ENCODE results near the gene GP1BA. TPM values are rescaled to one million over a fixed set of nuclear protein-coding genes. Genes with fewer than 3 reads are reported as not detected.

GP1BA gene
- total and polyA plus RNA-seq, 10 of the 15 experiments (the other 5 are each of a cell fraction or from before 2014, with no cell fraction given), result 0.04 to 0.67 (median 0.28) TPM; not detected in 1

DNA sequence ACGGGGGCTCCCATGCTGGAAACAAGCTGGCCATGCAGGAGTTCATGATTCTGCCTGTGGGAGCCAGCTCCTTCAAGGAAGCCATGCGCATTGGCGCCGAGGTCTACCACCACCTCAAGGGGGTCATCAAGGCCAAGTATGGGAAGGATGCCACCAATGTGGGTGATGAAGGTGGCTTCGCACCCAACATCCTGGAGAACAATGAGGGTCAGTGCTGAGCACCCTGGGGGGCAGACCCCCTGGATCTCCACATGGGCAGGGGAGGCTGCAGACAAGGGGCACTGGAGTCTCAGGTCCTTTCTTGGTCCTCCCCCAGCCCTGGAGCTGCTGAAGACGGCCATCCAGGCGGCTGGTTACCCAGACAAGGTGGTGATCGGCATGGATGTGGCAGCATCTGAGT is 23.0 kb downstream of the GP1BA start:
- CTCF ChIA-PET, result interaction anchor here (1.3 to 3.8 kb wide), 3 partner anchors 12 to 46 kb away, joined by 3 to 21 read pairs (median 16); partner anchors contain the start of gene SPAG7
- H3K27ac ChIP-seq (ENCODE audit: control insufficient read depth, insufficient read depth), result no peak overlapping the region
- H3K27me3 ChIP-seq (replicated peaks in 1 of 2; ENCODE audit: control insufficient read depth in 2 of 2, insufficient read depth in 2 of 2, low read length in 1 of 2), result no peaks in the 10 kb centered on the region
- DNase-seq (ENCODE audit: low read depth, low spot score), result no peak
- no peaks in the 10 kb centered on the region for H4K20me1 ChIP-seq (ENCODE audit: control insufficient read depth, insufficient read depth)
- H3K4me1 ChIP-seq (ENCODE audit: control insufficient read depth, insufficient read depth, low read length), result peaks cover 17% of the 10 kb centered on the region
- no peak overlapping the region for H3K4me3 ChIP-seq
- no peak for ATAC-seq
- POLR2A ChIA-PET, result interaction anchor here (0.7 to 17.5 kb wide), 4 partner anchors 10 to 435 kb away, joined by 3 to 272 read pairs (median 6); partner anchors contain the start of gene SPAG7
- peaks cover 14% of the 10 kb centered on the region for H3K79me2 ChIP-seq (ENCODE audit: control insufficient read depth, insufficient read depth, low read length)
- peaks cover 4 to 6% of the 10 kb centered on the region in 2 experiments for H3K36me3 ChIP-seq (ENCODE audit: control insufficient read depth in 2 of 2, insufficient read depth in 2 of 2, low read length in 1 of 2)
- H2AFZ ChIP-seq (ENCODE audit: control insufficient read depth, low read depth, low read length), result no peak overlapping the region
- no peak for FAIRE-seq
- WGBS (ENCODE audit: insufficient coverage, insufficient replicate concordance, low lambda C conversion rate, missing lambda C conversion rate), result 97% methylated on average over 8 of the region's 8 CpGs
- SMC1A ChIA-PET (ENCODE audit: uncharacterized antibody, unreplicated experiment), result no interaction called here
- BruUV-seq (replicated peaks), result no TSS peak
- H3K4me2 ChIP-seq (ENCODE audit: control insufficient read depth, insufficient read depth), result no peak overlapping the region
- intact Hi-C loops (cut with micrococcal nuclease; ENCODE audit: unreplicated experiment), result no loop called here
- H3K9me3 ChIP-seq (replicated peaks; ENCODE audit: control insufficient read depth, insufficient read depth, low read length), result no peaks in the 10 kb centered on the region
- in situ Hi-C loops (cut with MboI), result no loop called here
- RAD21 ChIA-PET (ENCODE audit: unreplicated experiment), result no interaction called here
- no peak overlapping the region for H3K9ac ChIP-seq (ENCODE audit: control insufficient read depth, insufficient read depth, low read length)
- TF ChIP-seq RBBP5 (conservative IDR thresholded peaks at IDR 0.05), result no peak
- no peak for TF ChIP-seq NR2C1 (IDR thresholded peaks at IDR 0.05)

DNA sequence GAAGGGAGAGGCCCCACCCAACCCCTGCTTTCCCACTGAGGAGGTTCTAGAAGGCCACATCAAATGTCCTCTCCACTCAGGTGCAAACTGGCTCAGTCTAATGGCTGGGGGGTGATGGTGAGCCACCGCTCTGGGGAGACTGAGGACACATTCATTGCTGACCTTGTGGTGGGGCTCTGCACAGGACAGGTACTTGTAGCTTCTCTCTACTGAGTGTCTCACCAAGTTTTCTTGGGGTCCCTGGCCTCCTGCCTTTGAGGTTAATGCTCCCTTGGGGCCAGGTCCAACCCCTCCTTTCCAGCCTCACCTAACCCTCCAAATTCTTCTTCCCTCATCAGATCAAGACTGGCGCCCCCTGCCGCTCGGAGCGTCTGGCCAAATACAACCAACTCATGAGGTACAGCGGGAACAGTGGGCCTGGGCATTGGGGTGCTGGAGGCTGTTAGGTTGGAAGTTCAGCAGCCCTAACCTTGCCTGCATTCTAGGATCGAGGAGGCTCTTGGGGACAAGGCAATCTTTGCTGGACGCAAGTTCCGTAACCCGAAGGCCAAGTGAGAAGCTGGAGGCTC is 24.5 kb downstream of the GP1BA start:
- no peaks in the 10 kb centered on the region for H3K9me3 ChIP-seq (replicated peaks; ENCODE audit: control insufficient read depth, insufficient read depth, low read length)
- no peak overlapping the region for H3K9ac ChIP-seq (ENCODE audit: control insufficient read depth, insufficient read depth, low read length)
- ChIA-PET POLR2A (interaction anchor here (1.2 kb wide), 1 partner anchor 9 kb away, joined by 5 read pairs; no protein-coding TSS in a partner anchor), CTCF (interaction anchor here (1.1 to 3.8 kb wide), 6 partner anchors 9 to 90 kb away, joined by 3 to 21 read pairs (median 5); partner anchors contain the start of gene SPAG7), SMC1A (ENCODE audit: uncharacterized antibody, unreplicated experiment) (interaction anchor here (0.8 to 1.6 kb wide), 4 partner anchors 11 to 47 kb away, joined by 3 to 4 read pairs (median 4); partner anchors contain the start of genes RNF167 and SLC25A11), RAD21 (ENCODE audit: unreplicated experiment) (no interaction called here)
- H3K79me2 ChIP-seq (ENCODE audit: control insufficient read depth, insufficient read depth, low read length), result no peaks in the 10 kb centered on the region
- H3K4me1 ChIP-seq (ENCODE audit: control insufficient read depth, insufficient read depth, low read length), result peaks cover 3% of the 10 kb centered on the region
- no peak overlapping the region for H2AFZ ChIP-seq (ENCODE audit: control insufficient read depth, low read depth, low read length)
- ATAC-seq (peak; percentile 54; the same call in 2 of the 3 replicates), DNase-seq (ENCODE audit: low read depth, low spot score) (no peak), FAIRE-seq (no peak)
- H3K36me3 ChIP-seq (ENCODE audit: control insufficient read depth in 2 of 2, insufficient read depth in 2 of 2, low read length in 1 of 2), result peaks cover 4 to 8% of the 10 kb centered on the region in 2 experiments
- no peaks in the 10 kb centered on the region for H4K20me1 ChIP-seq (ENCODE audit: control insufficient read depth, insufficient read depth)
- no peak overlapping the region for H3K4me3 ChIP-seq
- H3K27me3 ChIP-seq (replicated peaks in 1 of 2; ENCODE audit: control insufficient read depth in 2 of 2, insufficient read depth in 2 of 2, low read length in 1 of 2), result no peaks in the 10 kb centered on the region
- TF ChIP-seq, protein P1, sequence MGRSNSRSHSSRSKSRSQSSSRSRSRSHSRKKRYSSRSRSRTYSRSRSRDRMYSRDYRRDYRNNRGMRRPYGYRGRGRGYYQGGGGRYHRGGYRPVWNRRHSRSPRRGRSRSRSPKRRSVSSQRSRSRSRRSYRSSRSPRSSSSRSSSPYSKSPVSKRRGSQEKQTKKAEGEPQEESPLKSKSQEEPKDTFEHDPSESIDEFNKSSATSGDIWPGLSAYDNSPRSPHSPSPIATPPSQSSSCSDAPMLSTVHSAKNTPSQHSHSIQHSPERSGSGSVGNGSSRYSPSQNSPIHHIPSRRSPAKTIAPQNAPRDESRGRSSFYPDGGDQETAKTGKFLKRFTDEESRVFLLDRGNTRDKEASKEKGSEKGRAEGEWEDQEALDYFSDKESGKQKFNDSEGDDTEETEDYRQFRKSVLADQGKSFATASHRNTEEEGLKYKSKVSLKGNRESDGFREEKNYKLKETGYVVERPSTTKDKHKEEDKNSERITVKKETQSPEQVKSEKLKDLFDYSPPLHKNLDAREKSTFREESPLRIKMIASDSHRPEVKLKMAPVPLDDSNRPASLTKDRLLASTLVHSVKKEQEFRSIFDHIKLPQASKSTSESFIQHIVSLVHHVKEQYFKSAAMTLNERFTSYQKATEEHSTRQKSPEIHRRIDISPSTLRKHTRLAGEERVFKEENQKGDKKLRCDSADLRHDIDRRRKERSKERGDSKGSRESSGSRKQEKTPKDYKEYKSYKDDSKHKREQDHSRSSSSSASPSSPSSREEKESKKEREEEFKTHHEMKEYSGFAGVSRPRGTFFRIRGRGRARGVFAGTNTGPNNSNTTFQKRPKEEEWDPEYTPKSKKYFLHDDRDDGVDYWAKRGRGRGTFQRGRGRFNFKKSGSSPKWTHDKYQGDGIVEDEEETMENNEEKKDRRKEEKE (IDR thresholded peaks at IDR 0.05), result no peak
- TF ChIP-seq SMC3 (IDR thresholded peaks at IDR 0.05; ENCODE audit: borderline replicate concordance, low read length), result peak; percentile 25; the same call in 1 of the 2 replicates
- no peak for TF ChIP-seq MEF2B (IDR thresholded peaks at IDR 0.05; ENCODE audit: partially characterized antibody, poor library complexity, severe bottlenecking)
- TF ChIP-seq, protein P2, sequence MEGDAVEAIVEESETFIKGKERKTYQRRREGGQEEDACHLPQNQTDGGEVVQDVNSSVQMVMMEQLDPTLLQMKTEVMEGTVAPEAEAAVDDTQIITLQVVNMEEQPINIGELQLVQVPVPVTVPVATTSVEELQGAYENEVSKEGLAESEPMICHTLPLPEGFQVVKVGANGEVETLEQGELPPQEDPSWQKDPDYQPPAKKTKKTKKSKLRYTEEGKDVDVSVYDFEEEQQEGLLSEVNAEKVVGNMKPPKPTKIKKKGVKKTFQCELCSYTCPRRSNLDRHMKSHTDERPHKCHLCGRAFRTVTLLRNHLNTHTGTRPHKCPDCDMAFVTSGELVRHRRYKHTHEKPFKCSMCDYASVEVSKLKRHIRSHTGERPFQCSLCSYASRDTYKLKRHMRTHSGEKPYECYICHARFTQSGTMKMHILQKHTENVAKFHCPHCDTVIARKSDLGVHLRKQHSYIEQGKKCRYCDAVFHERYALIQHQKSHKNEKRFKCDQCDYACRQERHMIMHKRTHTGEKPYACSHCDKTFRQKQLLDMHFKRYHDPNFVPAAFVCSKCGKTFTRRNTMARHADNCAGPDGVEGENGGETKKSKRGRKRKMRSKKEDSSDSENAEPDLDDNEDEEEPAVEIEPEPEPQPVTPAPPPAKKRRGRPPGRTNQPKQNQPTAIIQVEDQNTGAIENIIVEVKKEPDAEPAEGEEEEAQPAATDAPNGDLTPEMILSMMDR (IDR thresholded peaks at IDR 0.05 in 2 of 3, conservative IDR thresholded peaks at IDR 0.05 in 1 of 3; ENCODE audit: control insufficient read depth in 2 of 3, extremely low read depth in 1 of 3, insufficient read depth in 1 of 3, low read depth in 3 of 3, low read length in 3 of 3), result peak; percentile 33 to 54 (median 41)
- no peak for TF ChIP-seq IKZF1 (conservative IDR thresholded peaks at IDR 0.05)
- no peak for TF ChIP-seq NRF1 (conservative IDR thresholded peaks at IDR 0.05; ENCODE audit: low read depth, low read length)
- in situ Hi-C loops (cut with MboI), result no loop called here
- H3K4me2 ChIP-seq (ENCODE audit: control insufficient read depth, insufficient read depth), result no peak overlapping the region
- intact Hi-C loops (cut with micrococcal nuclease; ENCODE audit: unreplicated experiment), result no loop called here
- no TSS peak for BruUV-seq (replicated peaks)
- H3K27ac ChIP-seq (ENCODE audit: control insufficient read depth, insufficient read depth), result no peak overlapping the region
- 76% methylated on average over 10 of the region's 10 CpGs for WGBS (ENCODE audit: insufficient coverage, insufficient replicate concordance, low lambda C conversion rate, missing lambda C conversion rate)
